A673 (cell line): ENCODE measurements around the gene CDO1. TPM values are rescaled to one million over a fixed set of nuclear protein-coding genes. Genes with fewer than 3 reads are reported as not detected.

Experiments
- BruUV-seq: library from RNA; stranded (reverse); fragments of 400-500 nt; replicated peaks from 2 replicates; lab custom pipeline; 2021; lab: Mats Ljungman, UMichigan
- CTCF ChIA-PET: fragments of 300-600 bp; sonication (Branson Sonifier 250); formaldehyde crosslinking; loops from one replicate; lab custom pipeline; 2022; ENCODE audit warnings: antibody characterized with exemption; lab: Charles Lee
- POLR2A ChIA-PET: fragments of 300-600 bp; sonication (Branson Sonifier 250); formaldehyde crosslinking; loops from one replicate; lab custom pipeline; 2022; ENCODE audit warnings: antibody characterized with exemption; ENCODE audit not compliant: low non-redundant PET; lab: Charles Lee
- DNase-seq: peaks from one replicate; pipeline ENCODE4 v3.0.0-alpha.2; 2015; ENCODE audit warnings: low spot score
- H3K27ac ChIP-seq: fragments of 200-600 bp; sonication (generic); 2 replicates; pipeline ENCODE4 v1.5.1; 2016; ENCODE audit warnings: mixed run types, low read depth, mild to moderate bottlenecking, mixed read lengths, antibody characterized with exemption, low read length; ENCODE audit not compliant: poor library complexity, severe bottlenecking
- H3K27me3 ChIP-seq: fragments of 200-600 bp; sonication (generic); replicated peaks from 2 replicates; pipeline ENCODE4 v1.6.1; 2017; ENCODE audit warnings: mixed run types, low read depth, mild to moderate bottlenecking, mixed read lengths, antibody characterized with exemption, low read length; ENCODE audit not compliant: insufficient read depth, poor library complexity
- H3K36me3 ChIP-seq: fragments of 200-600 bp; sonication (generic); 2 replicates; pipeline ENCODE4 v1.6.1; 2016; ENCODE audit warnings: mixed run types, mild to moderate bottlenecking, mixed read lengths, antibody characterized with exemption, low read length; ENCODE audit not compliant: insufficient read depth, poor library complexity, severe bottlenecking
- H3K4me1 ChIP-seq: fragments of 200-600 bp; sonication (generic); 2 replicates; pipeline ENCODE4 v1.6.1; 2017; ENCODE audit warnings: mixed run types, mild to moderate bottlenecking, mixed read lengths, antibody characterized with exemption, low read length; ENCODE audit not compliant: insufficient read depth, poor library complexity, severe bottlenecking
- H3K4me3 ChIP-seq: fragments of 200-600 bp; sonication (generic); 2 replicates; pipeline ENCODE4 v1.5.1; 2016; ENCODE audit warnings: low read depth, mixed run types, mild to moderate bottlenecking, mixed read lengths, low read length; ENCODE audit not compliant: poor library complexity, severe bottlenecking
- H3K9me3 ChIP-seq: fragments of 200-600 bp; sonication (generic); 2 replicates; pipeline ENCODE4 v1.6.1; 2016; ENCODE audit warnings: mixed run types, low read depth, mild to moderate bottlenecking, mixed read lengths, antibody characterized with exemption, low read length; ENCODE audit not compliant: poor library complexity, severe bottlenecking
- EZH2 ChIP-seq: fragments of 200-600 bp; sonication (generic); IDR thresholded peaks from 2 replicates; pipeline ENCODE4 v1.6.1; 2017; ENCODE audit warnings: borderline replicate concordance, low read depth, mild to moderate bottlenecking, mixed read lengths, antibody characterized with exemption, low read length; ENCODE audit not compliant: poor library complexity, severe bottlenecking
- intact Hi-C: fragments of 100-400 bp; cut with micrococcal nuclease; formaldehyde crosslinking; loops from one replicate; pipeline ENCODE4 v1.10.0; 2022; ENCODE audit not compliant: unreplicated experiment
- total RNA-seq: library from RNA; stranded (reverse); gene quantifications from 2 replicates; pipeline ENCODE4 v1.2.3, GENCODE V29; 2021
- TF ChIP-seq, protein P1 (sequence below): fragments of 300-800, 200-600 bp; sonication (generic); conservative IDR thresholded peaks from 2 replicates; pipeline ENCODE4 v1.5.1; 2017; ENCODE audit warnings: low read depth, mild to moderate bottlenecking, antibody characterized with exemption, low read length, moderate library complexity, mixed read lengths

Gene CDO1
- total RNA-seq, 1 experiment from 2014 or later, result 1.5 TPM

DNA sequence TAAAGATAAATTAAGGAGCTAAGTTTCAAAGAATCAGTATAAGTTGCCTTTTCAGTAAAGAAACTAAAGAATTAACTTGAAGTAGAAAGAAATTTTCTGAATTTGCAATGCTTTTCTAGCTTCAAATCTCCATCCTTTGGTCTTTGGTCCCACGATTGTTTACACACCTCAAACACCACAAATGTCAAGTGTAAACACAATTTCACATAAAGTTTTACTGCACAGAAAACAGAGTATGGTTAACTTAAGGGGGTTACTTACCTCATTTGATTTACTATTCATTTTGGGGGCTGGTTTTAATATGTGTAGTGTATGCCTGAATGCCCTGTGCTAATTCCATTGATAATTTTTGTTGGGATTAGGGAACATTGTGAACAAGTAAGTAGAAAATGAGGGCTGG, 4.1 kb downstream of the CDO1 start:
- no TSS peak for BruUV-seq

DNA sequence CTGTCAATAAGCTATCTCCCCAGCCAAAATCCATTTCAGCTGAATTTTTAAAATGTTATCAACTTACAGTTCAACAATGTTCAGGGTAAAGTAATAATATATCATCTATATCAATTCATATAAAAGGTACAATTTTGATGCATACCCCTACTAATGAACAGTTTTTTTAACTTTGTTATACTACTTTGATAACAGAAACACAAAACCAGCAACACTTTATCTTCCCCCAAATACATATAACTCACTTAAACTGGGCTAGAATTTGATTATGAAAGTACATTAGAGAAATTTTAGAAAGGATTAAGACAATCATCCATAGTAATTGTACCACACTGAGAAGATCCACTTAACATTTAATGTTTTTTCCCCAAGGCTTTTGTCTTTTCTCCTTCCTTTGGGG, 5.1 kb downstream of the CDO1 start:
- Histone ChIP-seq H3K9me3 (no peaks in the 10 kb centered on the region), H3K27ac (no peak overlapping the region), H3K27me3 (peaks cover 42% of the 10 kb centered on the region), H3K36me3 (no peaks in the 10 kb centered on the region), H3K4me1 (peaks cover 3% of the 10 kb centered on the region), H3K4me3 (no peak overlapping the region)
- TF ChIP-seq, protein P1, sequence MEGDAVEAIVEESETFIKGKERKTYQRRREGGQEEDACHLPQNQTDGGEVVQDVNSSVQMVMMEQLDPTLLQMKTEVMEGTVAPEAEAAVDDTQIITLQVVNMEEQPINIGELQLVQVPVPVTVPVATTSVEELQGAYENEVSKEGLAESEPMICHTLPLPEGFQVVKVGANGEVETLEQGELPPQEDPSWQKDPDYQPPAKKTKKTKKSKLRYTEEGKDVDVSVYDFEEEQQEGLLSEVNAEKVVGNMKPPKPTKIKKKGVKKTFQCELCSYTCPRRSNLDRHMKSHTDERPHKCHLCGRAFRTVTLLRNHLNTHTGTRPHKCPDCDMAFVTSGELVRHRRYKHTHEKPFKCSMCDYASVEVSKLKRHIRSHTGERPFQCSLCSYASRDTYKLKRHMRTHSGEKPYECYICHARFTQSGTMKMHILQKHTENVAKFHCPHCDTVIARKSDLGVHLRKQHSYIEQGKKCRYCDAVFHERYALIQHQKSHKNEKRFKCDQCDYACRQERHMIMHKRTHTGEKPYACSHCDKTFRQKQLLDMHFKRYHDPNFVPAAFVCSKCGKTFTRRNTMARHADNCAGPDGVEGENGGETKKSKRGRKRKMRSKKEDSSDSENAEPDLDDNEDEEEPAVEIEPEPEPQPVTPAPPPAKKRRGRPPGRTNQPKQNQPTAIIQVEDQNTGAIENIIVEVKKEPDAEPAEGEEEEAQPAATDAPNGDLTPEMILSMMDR, result no peak
- TF ChIP-seq EZH2, result no peak
- CTCF ChIA-PET, result no interaction called here
- BruUV-seq, result no TSS peak
- intact Hi-C loops, result no loop called here
- no peak for DNase-seq
- POLR2A ChIA-PET, result no interaction called here

More for the DNA sequence above, 4.1 kb downstream of the CDO1 start:
- H3K4me3 ChIP-seq, result no peak overlapping the region
- intact Hi-C loops, result no loop called here
- no peaks in the 10 kb centered on the region for H3K9me3 ChIP-seq
- no peaks in the 10 kb centered on the region for H3K36me3 ChIP-seq
- peaks cover 3% of the 10 kb centered on the region for H3K4me1 ChIP-seq
- no peak overlapping the region for H3K27ac ChIP-seq
- no peak for DNase-seq
- TF ChIP-seq, protein P1, result no peak
- TF ChIP-seq EZH2, result no peak
- peaks cover 52% of the 10 kb centered on the region for H3K27me3 ChIP-seq
- ChIA-PET CTCF (no interaction called here), POLR2A (no interaction called here)

DNA sequence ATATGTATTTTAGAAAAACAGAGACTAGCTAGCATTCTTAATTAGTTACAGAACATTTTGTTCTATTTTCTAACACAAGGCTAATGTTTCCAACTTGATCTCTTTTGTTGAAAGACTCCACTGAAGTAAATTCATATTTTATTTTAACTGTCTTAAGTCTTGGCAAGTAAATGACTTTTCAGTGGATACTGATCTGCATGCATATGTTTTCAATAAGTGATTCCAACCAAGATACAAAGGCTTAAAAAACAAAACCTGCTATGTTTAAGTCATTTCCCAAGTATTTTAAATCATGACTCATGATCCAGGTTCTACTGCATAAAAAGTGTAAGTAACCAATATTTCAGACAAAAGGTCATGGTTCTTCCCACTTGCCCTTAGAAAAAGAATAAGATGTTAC, 5.7 kb downstream of the CDO1 start:
- no peaks in the 10 kb centered on the region for H3K9me3 ChIP-seq
- peaks cover 3% of the 10 kb centered on the region for H3K4me1 ChIP-seq
- H3K27ac ChIP-seq, result no peak overlapping the region
- no peaks in the 10 kb centered on the region for H3K36me3 ChIP-seq
- no TSS peak for BruUV-seq
- TF ChIP-seq, protein P1, result no peak
- intact Hi-C loops, result no loop called here
- ChIA-PET POLR2A (no interaction called here), CTCF (no interaction called here)
- no peak overlapping the region for H3K4me3 ChIP-seq
- peaks cover 35% of the 10 kb centered on the region for H3K27me3 ChIP-seq
- no peak for DNase-seq
